K562 (cell line): ENCODE results near the gene ATG10. TPM values are rescaled to one million over a fixed set of nuclear protein-coding genes. Genes with fewer than 3 reads are reported as not detected.

Experiments used
- ATAC-seq: fragments of 200-7000 bp; cut with Tn5 transposase; 3 replicates; pipeline ENCODE4 v1.9.1; 2020; ENCODE audit warnings: moderate library complexity
- BruUV-seq: library from RNA; stranded (reverse); fragments of 400-500 nt; replicated peaks from 2 replicates; lab custom pipeline; 2021; lab: Mats Ljungman, UMichigan
- CTCF ChIA-PET: fragments of 300-600 bp; formaldehyde crosslinking; extraction: SDS; loops from one replicate; lab custom pipeline; 2021; ENCODE audit warnings: low intra/inter-chr PET ratio; lab: Yijun Ruan, JAX
- POLR2A ChIA-PET: fragments of 300-600, 350-650 bp; sonication (Branson Sonifier 250); formaldehyde crosslinking; extraction: SDS; loops from one replicate; lab custom pipeline; 2021; ENCODE audit warnings: antibody characterized with exemption, inconsistent platforms; lab: Yijun Ruan, JAX
- DNase-seq, 4 experiments: peaks; one replicate each; pipeline versions ENCODE4 v3.0.0 to v3.0.0-alpha.2; 2011 to 2018; ENCODE audit warnings: low spot score in 3 of 4, mixed read lengths in 3 of 4; ENCODE audit errors: extremely low read depth in 1 of 4
- FAIRE-seq: peaks from 2 replicates; lab custom pipeline; 2011; peaks lifted over from hg19 to GRCh38; lab: Jason Lieb, UNC
- H2AFZ ChIP-seq: 2 replicates; pipeline ENCODE4 v1.6.0; 2011; ENCODE audit warnings: low read depth, low read length, control low read depth, inconsistent platforms
- H3K27ac ChIP-seq: fragments of 200-600 bp; 3 replicates; pipeline ENCODE4 v1.8.0; 2011; ENCODE audit warnings: low read depth, mild to moderate bottlenecking, control low read depth, inconsistent platforms, low read length, moderate library complexity, mixed read lengths; ENCODE audit errors: extremely low read depth
- H3K27me3 ChIP-seq, 2 experiments: fragments of 300-600 bp in 1 of 2; 2 replicates in 1 of 2; 3 replicates in 1 of 2; pipeline versions ENCODE4 v1.6.0 to v1.8.0; 2011; ENCODE audit warnings: inconsistent platforms in 2 of 2, low read length in 2 of 2, mild to moderate bottlenecking in 1 of 2, mixed read lengths in 1 of 2, moderate library complexity in 1 of 2; ENCODE audit not compliant: control insufficient read depth in 2 of 2, insufficient read depth in 2 of 2
- H3K36me3 ChIP-seq: fragments of 300-600 bp; 3 replicates; pipeline ENCODE4 v1.8.0; 2011; ENCODE audit warnings: mild to moderate bottlenecking, low read length, inconsistent platforms; ENCODE audit not compliant: control insufficient read depth, insufficient read depth
- H3K4me1 ChIP-seq, 2 experiments: fragments of 200-600 bp in 1 of 2; replicated peaks in 1 of 2; 2 replicates in 1 of 2; 3 replicates in 1 of 2; pipeline versions ENCODE4 v1.5.1 to v1.8.0; 2011; ENCODE audit warnings: inconsistent platforms in 2 of 2, low read length in 2 of 2, mild to moderate bottlenecking in 1 of 2, mixed read lengths in 1 of 2, moderate library complexity in 1 of 2; ENCODE audit not compliant: control insufficient read depth in 2 of 2, insufficient read depth in 2 of 2
- H3K4me2 ChIP-seq: 2 replicates; pipeline ENCODE4 v1.6.1; 2011; ENCODE audit warnings: low read length, control low read depth, inconsistent platforms, mixed read lengths; ENCODE audit not compliant: insufficient read depth
- H3K4me3 ChIP-seq: fragments of 200-600 bp; sonication (generic), shearing (Covaris generic); 2 replicates; pipeline ENCODE4 v1.5.1; 2016; ENCODE audit warnings: control low read depth, inconsistent platforms
- H3K79me2 ChIP-seq: fragments of 200-600 bp; 3 replicates; pipeline ENCODE4 v1.8.0; 2011; ENCODE audit warnings: low read length, inconsistent platforms; ENCODE audit not compliant: control insufficient read depth, insufficient read depth
- H3K9ac ChIP-seq, 2 experiments: 2 replicates each; pipeline versions ENCODE4 v1.6.0 to v1.6.1; 2011; ENCODE audit warnings: low read depth in 2 of 2, low read length in 2 of 2, control low read depth in 1 of 2, inconsistent platforms in 1 of 2, mild to moderate bottlenecking in 1 of 2, mixed read lengths in 1 of 2; ENCODE audit not compliant: insufficient read depth in 1 of 2
- H3K9me1 ChIP-seq: one replicate; pipeline ENCODE4 v1.6.0; 2011; ENCODE audit warnings: inconsistent platforms, mild to moderate bottlenecking, low read length, moderate library complexity; ENCODE audit not compliant: control insufficient read depth, insufficient read depth
- H3K9me3 ChIP-seq: replicated peaks from 2 replicates; pipeline ENCODE4 v1.5.1; 2011; ENCODE audit warnings: low read depth, low read length, inconsistent platforms; ENCODE audit not compliant: control insufficient read depth, insufficient read depth
- H4K20me1 ChIP-seq: replicated peaks from 2 replicates; pipeline ENCODE4 v1.6.1; 2011; ENCODE audit warnings: low read length, inconsistent platforms, mixed read lengths; ENCODE audit not compliant: control insufficient read depth, insufficient read depth
- FOSL1 ChIP-seq: fragments of 200-800 bp; sonication (Bioruptor generic); conservative IDR thresholded peaks from 2 replicates; pipeline ENCODE4 v1.6.1; 2016; ENCODE audit warnings: missing genetic modification characterization, missing compliant biosample characterization
- KLF6 ChIP-seq: fragments of 250-450 bp; sonication (Bioruptor Pico); IDR thresholded peaks from 2 replicates; pipeline ENCODE4 v1.4.0; 2020; ENCODE audit warnings: mild to moderate bottlenecking, moderate library complexity, borderline replicate concordance
- LCOR ChIP-seq: sonication (generic); formaldehyde crosslinking; IDR thresholded peaks from 2 replicates; pipeline ENCODE4 v1.8.0; 2022; ENCODE audit warnings: mild to moderate bottlenecking, missing genetic modification reagents
- NCOR1 ChIP-seq: fragments of 450-650 bp; IDR thresholded peaks from 2 replicates; pipeline ENCODE4 v1.6.1; 2016; ENCODE audit warnings: mild to moderate bottlenecking, moderate library complexity
- NFRKB ChIP-seq: fragments of 450-650 bp; IDR thresholded peaks from 2 replicates; pipeline ENCODE4 v1.6.1; 2016; ENCODE audit warnings: low read depth
- SIRT6 ChIP-seq: IDR thresholded peaks from one replicate; pipeline ENCODE4 v1.6.1; 2012; ENCODE audit warnings: low read depth, mild to moderate bottlenecking, control low read depth, inconsistent platforms, low read length, moderate library complexity
- ZFP36 ChIP-seq: fragments of 150-350 bp; IDR thresholded peaks from 2 replicates; pipeline ENCODE4 v1.6.1; 2018; ENCODE audit warnings: low read length, low read depth; ENCODE audit not compliant: partially characterized antibody
- ZNF134 ChIP-seq: fragments of 250-450 bp; sonication (Bioruptor Pico); conservative IDR thresholded peaks from 2 replicates; pipeline ENCODE4 v1.4.0; 2020
- WGBS: fragments of 100-300 bp; shearing (Covaris generic); methylation state at CpG from one replicate; pipeline ENCODE4 v1.1.6; 2016; ENCODE audit warnings: low coverage, mixed read lengths; ENCODE audit not compliant: insufficient coverage; ENCODE audit errors: missing lambda C conversion rate; 5-methylcytosine and 5-hydroxymethylcytosine counted together
- in situ Hi-C: fragments of 300-500 bp; cut with MboI; formaldehyde crosslinking; loops from 4 replicates; pipeline ENCODE4 v1.15.0; 2018; ENCODE audit warnings: inconsistent platforms, mixed read lengths
- intact Hi-C: fragments of 100-400 bp; cut with micrococcal nuclease; formaldehyde crosslinking; loops from 2 replicates; pipeline ENCODE4 v1.14.2; 2022
- polyA plus RNA-seq, 8 experiments: library from polyadenylated mRNA; depleted of rRNA in 4 of 8; stranded (reverse) in 5 of 8; unstranded in 3 of 8; fragments of >200 nt; fragmentation: Nextera tagmentation in 2 of 8; fragmentation: Illumina TruSeq in 1 of 8; extraction: Ambion mirVana in 2 of 8; extraction: Trizol in 1 of 8; gene quantifications; 2 replicates each; pipeline versions ENCODE4 v1.2.1 to v1.2.3, GENCODE V29; 2011 to 2014; ENCODE audit warnings: inconsistent platforms in 1 of 8, missing spikeins in 1 of 8
- total RNA-seq, 7 experiments: library from RNA; depleted of rRNA in 6 of 7; stranded (reverse); fragments of >200 nt in 6 of 7; fragmentation: Illumina TruSeq in 2 of 7; extraction: Trizol in 2 of 7; gene quantifications; 2 replicates each; pipeline versions ENCODE4 v1.2.1 to v1.2.3, GENCODE V29; 2011 to 2021; ENCODE audit warnings: low replicate concordance in 1 of 7
- TF ChIP-seq, protein P1 (sequence below): IDR thresholded peaks from 2 replicates; pipeline ENCODE4 v1.6.1; 2011; ENCODE audit not compliant: insufficient read length; ENCODE audit errors: extremely low read depth
- TF ChIP-seq, protein P2 (sequence below): sonication (generic); formaldehyde crosslinking; IDR thresholded peaks from 2 replicates; pipeline ENCODE4 v1.8.0; 2022; ENCODE audit warnings: mild to moderate bottlenecking, missing genetic modification reagents
- TF ChIP-seq, protein P3 (sequence below): fragments of 450-650 bp; IDR thresholded peaks from 2 replicates; pipeline ENCODE4 v1.7.0; 2016; ENCODE audit warnings: borderline replicate concordance
- TF ChIP-seq, protein P4 (sequence below): fragments of 250-450 bp; sonication (Bioruptor Pico); IDR thresholded peaks from 2 replicates; pipeline ENCODE4 v1.4.0; 2020; ENCODE audit warnings: borderline replicate concordance

Gene ATG10
- total and polyA plus RNA-seq, 9 of the 15 experiments (the other 6 are each of a cell fraction or from before 2014, with no cell fraction given), result 7.0 to 18.8 (median 14.6) TPM

DNA sequence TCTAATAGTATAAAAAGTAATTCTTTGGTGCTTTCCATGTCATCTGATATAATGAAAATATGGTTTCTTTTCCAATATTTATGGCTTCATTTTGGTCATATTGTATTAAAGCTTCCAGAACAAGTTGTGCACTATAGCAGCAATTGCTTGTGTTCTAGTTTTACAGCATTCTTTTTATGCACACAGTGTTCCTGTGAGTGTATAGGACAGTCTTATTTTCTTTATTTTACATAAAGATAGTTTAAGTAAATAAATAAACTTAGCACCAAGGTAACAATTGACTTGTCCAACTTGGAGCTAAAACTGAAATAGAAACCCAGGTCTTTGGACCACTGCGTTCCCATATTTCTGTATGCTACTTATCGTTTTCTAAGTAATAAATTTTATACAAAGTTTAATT lies 38.9 kb downstream of the ATG10 start (continued):
- TF ChIP-seq, protein P1, sequence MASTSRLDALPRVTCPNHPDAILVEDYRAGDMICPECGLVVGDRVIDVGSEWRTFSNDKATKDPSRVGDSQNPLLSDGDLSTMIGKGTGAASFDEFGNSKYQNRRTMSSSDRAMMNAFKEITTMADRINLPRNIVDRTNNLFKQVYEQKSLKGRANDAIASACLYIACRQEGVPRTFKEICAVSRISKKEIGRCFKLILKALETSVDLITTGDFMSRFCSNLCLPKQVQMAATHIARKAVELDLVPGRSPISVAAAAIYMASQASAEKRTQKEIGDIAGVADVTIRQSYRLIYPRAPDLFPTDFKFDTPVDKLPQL, result no peak
- TF ChIP-seq, protein P2, sequence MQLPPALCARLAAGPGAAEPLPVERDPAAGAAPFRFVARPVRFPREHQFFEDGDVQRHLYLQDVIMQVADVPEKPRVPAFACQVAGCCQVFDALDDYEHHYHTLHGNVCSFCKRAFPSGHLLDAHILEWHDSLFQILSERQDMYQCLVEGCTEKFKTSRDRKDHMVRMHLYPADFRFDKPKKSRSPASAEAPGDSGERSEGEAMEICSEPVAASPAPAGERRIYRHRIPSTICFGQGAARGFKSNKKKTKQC (CRISPR knock-in tag), result no peak
- TF ChIP-seq, all 486 proteins: peak for 0

DNA sequence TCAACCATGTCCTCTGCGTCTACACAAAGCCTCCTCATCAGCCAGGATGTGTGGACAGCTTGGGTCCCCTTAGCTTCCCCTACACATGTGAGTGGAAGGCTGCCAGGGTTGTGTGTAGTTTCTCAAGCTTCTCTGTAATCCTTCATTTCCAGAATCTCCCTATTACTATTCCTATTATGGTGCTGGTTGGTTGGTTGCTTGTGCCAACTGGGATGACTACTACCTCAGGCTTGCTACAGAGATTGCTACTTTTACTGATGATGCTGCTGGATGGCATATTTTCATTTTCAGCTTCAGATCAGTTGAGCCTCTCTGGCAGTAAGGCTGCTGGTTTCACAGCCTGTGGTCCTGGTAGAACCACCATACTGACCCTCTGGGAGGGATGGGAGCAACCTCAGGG lies 39.9 kb downstream of the ATG10 start:
- no peak for FAIRE-seq
- Histone ChIP-seq H2AFZ (no peak overlapping the region), H3K4me1 (no peaks in the 10 kb centered on the region), H3K79me2 (no peaks in the 10 kb centered on the region), H3K27me3 (no peaks in the 10 kb centered on the region), H3K27ac (no peak overlapping the region), H3K36me3 (no peaks in the 10 kb centered on the region), H4K20me1 (no peaks in the 10 kb centered on the region), H3K9me1 (no peaks in the 10 kb centered on the region), H3K4me2 (no peak overlapping the region), H3K4me3 (no peak overlapping the region), H3K9ac (no peak overlapping the region), H3K9me3 (no peaks in the 10 kb centered on the region)
- intact Hi-C loops (no loop called here), in situ Hi-C loops (no loop called here)
- no TSS peak for BruUV-seq
- WGBS, result 58% methylated on average over 1 of the region's 1 CpG
- no peak for DNase-seq
- CTCF ChIA-PET, result no interaction called here
- POLR2A ChIA-PET, result interaction anchor here (0.6 kb wide), 1 partner anchor 45 kb away, joined by 5 read pairs; no protein-coding TSS in a partner anchor
- ATAC-seq, result no peak
- TF ChIP-seq KLF6 (CRISPR knock-in tag), result no peak
- no peak for TF ChIP-seq NCOR1
- TF ChIP-seq FOSL1, result no peak
- TF ChIP-seq, protein P3, sequence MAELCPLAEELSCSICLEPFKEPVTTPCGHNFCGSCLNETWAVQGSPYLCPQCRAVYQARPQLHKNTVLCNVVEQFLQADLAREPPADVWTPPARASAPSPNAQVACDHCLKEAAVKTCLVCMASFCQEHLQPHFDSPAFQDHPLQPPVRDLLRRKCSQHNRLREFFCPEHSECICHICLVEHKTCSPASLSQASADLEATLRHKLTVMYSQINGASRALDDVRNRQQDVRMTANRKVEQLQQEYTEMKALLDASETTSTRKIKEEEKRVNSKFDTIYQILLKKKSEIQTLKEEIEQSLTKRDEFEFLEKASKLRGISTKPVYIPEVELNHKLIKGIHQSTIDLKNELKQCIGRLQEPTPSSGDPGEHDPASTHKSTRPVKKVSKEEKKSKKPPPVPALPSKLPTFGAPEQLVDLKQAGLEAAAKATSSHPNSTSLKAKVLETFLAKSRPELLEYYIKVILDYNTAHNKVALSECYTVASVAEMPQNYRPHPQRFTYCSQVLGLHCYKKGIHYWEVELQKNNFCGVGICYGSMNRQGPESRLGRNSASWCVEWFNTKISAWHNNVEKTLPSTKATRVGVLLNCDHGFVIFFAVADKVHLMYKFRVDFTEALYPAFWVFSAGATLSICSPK, result no peak
- no peak for TF ChIP-seq ZFP36
- no peak for TF ChIP-seq SIRT6
- TF ChIP-seq, protein P4, sequence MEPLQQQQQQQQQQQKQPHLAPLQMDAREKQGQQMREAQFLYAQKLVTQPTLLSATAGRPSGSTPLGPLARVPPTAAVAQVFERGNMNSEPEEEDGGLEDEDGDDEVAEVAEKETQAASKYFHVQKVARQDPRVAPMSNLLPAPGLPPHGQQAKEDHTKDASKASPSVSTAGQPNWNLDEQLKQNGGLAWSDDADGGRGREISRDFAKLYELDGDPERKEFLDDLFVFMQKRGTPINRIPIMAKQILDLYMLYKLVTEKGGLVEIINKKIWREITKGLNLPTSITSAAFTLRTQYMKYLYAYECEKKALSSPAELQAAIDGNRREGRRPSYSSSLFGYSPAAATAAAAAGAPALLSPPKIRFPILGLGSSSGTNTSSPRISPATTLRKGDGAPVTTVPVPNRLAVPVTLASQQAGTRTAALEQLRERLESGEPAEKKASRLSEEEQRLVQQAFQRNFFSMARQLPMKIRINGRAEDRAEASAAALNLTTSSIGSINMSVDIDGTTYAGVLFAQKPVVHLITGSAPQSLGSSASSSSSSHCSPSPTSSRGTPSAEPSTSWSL (CRISPR knock-in tag), result no peak
- TF ChIP-seq ZNF134 (CRISPR knock-in tag), result no peak
- no peak for TF ChIP-seq LCOR (CRISPR knock-in tag)
- TF ChIP-seq NFRKB, result no peak
